ENCODE measurements around the gene CLDN1.

CLDN1 gene

GRCh38 chr3:190321789-190322603 is at the start of gene CLDN1:
TSS of gene CLDN1 (minus strand) at chr3:190322446. CDS start at chr3:190322206, 240 bp downstream.
- DNase-seq (ENCODE audit: low spot score), result peak; percentile 18

- no peak for DNase-seq (ENCODE audit: low spot score)
Observed at GRCh38 chr3:190371152-190371551, 48.9 kb upstream of the CLDN1 start.

GRCh38 chr3:190370369-190370768 is 48.1 kb upstream of the CLDN1 start:
- no peak for DNase-seq (ENCODE audit: low spot score)

GRCh38 chr3:190369668-190370295 is 47.5 kb upstream of the CLDN1 start:
- DNase-seq (ENCODE audit: low spot score), result no peak

- no peak for DNase-seq (ENCODE audit: low spot score)
Observed at GRCh38 chr3:190368881-190369280, 46.6 kb upstream of the CLDN1 start.

DNA sequence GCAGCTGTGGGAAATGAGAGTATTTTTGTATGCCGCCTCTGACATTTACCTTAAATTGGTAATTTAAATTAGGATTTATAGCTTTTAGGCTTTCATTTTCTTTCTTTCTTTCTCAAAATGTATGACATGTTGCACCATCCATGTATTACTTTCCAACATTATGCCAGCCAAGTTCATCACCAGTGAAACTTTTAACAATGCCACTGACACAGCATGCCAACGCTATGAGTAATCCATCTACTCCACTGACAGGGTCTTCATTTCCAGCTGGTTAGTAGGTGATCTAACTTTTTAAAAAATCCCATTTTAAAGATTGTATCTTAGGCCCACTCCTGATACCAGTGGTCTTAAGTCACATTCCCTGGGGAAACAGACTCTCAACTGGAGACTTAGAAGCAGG is 43.9 kb upstream of the CLDN1 start:
- DNase-seq (ENCODE audit: low spot score), result no peak

- DNase-seq (ENCODE audit: low spot score), result no peak
Observed at GRCh38 chr3:190362258-190362657, 40.0 kb upstream of the CLDN1 start.

GRCh38 chr3:190361791-190362190 is 39.5 kb upstream of the CLDN1 start:
- no peak for DNase-seq (ENCODE audit: low spot score)

DNA sequence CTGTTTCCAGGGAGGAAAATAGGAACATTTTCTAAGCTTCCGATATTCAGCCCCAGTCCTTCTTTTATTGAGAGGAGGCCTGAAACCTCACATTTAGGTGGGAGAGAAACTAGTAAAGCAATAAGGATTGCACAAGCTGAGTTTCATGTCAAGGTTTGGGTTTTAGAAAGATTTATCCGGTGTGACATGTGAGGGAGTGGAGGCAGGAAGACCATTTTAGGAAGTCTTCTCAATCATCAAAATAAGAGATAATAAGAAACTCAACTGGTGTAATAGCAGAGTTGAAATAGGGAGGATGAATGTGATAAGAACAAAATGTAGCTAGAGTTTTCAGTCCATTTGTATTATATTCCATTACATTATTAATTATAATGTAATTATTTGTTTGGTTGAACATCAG is 38.0 kb upstream of the CLDN1 start:
- no peak for DNase-seq (ENCODE audit: low spot score)

DNA sequence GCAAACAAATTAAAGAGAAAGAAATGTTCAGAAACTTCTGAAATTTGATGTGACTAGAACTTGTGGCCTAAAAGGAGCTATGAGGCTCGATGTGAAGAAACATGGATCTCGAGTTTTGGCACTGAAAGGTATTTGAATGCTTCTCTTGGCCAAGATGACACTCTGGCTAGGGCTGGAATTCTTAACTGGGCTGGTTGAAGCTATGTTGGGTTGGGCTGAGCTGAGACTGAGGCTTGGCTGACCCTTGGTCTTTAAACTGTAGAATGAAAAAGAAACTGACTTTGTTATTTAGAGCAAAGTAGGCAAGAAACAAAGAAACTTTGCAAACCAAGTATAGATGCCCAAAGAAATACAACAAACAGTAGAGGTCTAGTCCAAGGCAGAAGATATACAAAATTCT is 37.6 kb upstream of the CLDN1 start:
- no peak for DNase-seq (ENCODE audit: low spot score)

GRCh38 chr3:190357468-190357867 is 35.2 kb upstream of the CLDN1 start:
- no peak for DNase-seq (ENCODE audit: low spot score)

- no peak for DNase-seq (ENCODE audit: low spot score)
Observed at GRCh38 chr3:190356246-190356645, 34.0 kb upstream of the CLDN1 start.

DNA sequence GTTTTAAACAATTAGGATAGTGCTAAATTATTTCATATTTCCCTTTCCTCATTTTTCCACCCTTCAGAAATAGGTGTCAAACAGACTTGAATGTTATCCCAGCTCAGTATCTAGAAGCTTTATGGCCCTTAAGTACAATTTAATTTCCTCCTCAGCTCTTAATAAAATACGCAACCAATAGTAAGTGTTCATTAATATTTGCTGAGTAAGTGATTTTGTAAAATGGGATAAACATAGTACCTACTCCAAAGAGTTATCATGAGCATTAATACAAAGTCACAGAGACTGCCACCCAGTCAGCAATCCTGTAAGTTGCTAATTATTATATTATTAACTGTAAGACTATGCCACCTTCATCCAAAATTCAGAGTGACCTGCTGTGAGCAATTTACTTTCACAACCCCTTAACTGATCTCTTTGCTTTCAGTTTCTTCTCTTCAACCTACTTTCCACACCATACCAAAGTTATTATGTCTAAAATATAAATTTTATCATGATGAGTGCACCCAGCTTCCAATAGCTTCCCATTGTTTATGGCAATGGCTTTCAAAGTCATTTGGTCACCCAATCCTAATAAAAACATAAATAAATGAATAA is 30.7 kb upstream of the CLDN1 start:
- DNase-seq (ENCODE audit: low spot score), result no peak

GRCh38 chr3:190346541-190346940 is 24.3 kb upstream of the CLDN1 start:
- DNase-seq (ENCODE audit: low spot score), result no peak

DNA sequence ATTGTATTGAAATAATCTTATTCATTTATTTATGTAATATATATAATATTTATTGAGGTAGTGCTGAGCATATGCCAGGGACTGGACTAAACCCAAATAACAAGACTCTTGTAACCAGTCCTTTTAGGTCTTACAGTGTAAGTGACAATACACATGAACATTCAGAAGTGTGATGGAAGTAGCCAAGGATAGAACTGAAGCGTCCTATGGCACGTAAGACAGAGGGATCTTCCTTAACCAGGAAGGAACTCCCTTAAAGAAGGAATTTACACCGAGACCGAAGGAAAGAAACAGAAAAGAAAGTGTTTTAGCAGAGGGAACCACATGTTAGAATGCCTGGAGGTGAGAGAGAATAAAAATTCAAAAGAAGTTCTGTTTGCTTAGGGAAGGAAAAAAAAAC is 23.6 kb upstream of the CLDN1 start:
- DNase-seq (ENCODE audit: low spot score), result no peak

- DNase-seq (ENCODE audit: low spot score), result no peak
Observed at GRCh38 chr3:190345027-190345821, 23.0 kb upstream of the CLDN1 start.

DNA sequence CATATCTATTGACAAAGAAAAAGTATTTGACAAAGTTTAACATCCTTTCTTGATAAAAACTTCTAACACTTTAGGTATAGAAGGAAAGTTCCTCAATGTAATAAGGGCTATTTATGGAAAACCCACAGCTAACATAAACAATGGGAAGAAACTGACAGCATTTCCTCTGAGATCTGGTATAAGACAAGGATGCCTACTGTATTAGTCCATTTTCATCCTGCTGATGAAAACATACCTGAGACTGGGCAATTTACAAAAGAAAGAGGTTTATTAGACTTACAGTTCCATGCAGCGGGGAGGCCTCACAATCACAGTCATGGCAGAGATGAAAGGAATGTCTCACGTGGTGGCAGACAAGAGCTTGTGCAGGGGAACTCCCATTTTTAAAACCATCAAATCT is 17.8 kb upstream of the CLDN1 start:
- DNase-seq (ENCODE audit: low spot score), result no peak

- peak; percentile 59 for DNase-seq (ENCODE audit: low spot score)
Observed at GRCh38 chr3:190339130-190339529, 16.9 kb upstream of the CLDN1 start.

GRCh38 chr3:190338717-190339116 is 16.5 kb upstream of the CLDN1 start:
- DNase-seq (ENCODE audit: low spot score), result peak; percentile 27

- DNase-seq (ENCODE audit: low spot score), result no peak
Observed at GRCh38 chr3:190337301-190337700, 15.1 kb upstream of the CLDN1 start.

DNA sequence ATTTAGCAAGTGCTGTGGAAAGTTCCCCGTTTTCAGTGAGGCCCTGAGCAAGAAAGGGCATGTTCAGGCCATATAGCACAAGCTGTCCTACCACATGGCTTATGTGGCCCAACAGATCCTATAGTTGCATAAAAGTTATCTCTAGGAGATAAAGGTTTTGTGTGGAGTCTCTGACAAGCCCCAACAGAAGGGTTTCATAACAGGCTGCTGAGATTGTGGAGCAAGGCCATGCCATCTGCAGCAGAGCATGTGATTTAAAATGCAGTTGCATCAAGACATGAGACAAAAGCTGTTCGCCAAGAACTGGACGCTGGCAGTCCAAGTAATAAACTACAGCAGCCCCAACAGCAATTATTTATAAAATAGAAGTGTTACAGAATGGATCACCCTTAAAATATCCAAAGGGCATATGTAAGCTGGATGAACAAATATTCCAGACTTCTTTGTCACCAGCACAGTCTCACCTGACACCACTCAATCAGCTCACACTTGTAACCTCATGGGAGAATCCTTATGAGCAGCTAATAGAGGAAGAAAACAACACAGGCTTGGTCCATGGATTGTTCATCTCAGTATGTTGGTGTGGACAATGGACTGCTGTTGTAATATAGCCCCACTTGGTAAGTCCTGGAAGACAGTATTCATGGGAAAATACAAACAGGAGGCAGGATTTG is 14.4 kb upstream of the CLDN1 start:
- DNase-seq (ENCODE audit: low spot score), result no peak

DNA sequence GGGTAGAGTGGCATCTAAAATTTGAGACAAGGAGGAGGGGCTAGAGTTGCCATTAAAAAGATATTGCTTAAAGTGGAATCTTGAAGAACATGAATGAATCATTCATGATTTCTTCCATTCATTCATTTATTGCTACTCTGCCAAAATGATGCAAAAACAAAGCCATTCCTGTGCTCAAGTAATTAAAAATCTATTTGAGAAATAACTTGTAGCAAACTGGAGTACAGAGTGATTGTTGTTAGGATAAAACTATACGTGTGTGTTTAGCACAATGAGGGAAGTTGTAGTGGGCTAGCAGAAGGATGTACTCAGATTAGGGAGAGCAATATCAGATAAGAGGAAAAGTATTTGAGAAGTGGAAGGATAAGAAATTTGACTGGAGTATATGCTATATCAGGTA is 11.7 kb upstream of the CLDN1 start:
- DNase-seq (ENCODE audit: low spot score), result no peak
